ENCODE results near the gene TBC1D10A. TPM values are rescaled to one million over a fixed set of nuclear protein-coding genes. Genes with fewer than 3 reads are reported as not detected.

The TBC1D10A gene
- total RNA-seq, 1 donor from 2014 or later = 51.3 TPM

DNA sequence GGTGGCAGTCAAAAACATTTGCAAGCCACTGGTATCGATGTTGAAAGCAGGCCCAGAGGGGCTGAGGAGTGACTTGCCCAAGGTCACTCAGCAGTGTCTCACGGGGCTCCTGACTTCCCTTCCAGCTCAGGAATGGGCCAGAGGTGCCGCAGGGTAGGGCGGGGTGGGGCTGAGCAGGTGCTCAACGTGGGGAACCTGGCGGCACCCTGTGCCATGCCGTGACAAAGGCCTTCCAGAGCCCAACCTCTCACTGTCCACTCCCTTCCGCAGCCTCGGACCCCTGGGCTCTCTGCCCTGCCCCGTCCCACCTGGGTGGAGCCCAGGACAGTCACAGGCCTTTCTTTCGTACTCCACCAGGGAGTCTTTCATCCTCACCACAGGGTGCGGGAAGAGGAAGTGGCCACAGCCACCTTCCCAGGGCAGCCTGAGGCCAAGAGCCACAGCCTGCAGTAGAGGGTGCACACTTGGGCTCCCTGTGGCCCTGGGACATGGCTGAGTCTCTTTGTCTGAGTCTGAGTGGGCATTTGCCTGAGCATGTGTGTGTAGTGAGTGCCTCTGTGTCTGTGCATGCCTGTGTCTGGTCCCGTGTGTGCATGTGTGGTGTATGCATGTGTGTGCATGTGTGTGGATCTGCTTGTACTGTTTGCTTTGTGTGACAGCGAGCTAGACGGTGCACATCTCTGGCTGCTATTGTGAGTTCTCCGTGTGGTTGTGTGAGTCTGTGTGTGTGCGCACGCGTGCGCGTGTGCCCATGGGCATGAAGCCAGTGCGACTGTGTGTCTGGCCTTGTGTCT, 74.1 kb downstream of the TBC1D10A start:
- H3K4me3 ChIP-seq = peak overlapping the region in 1 of 2 donors; percentile 23
- TF ChIP-seq POLR2AphosphoS5 (IDR thresholded peaks at IDR 0.05; ENCODE audit: insufficient read depth in 1 of 2, low read depth in 1 of 2) (no peak), POLR2A (IDR thresholded peaks at IDR 0.05) (no peak)
- TF ChIP-seq, protein P1, sequence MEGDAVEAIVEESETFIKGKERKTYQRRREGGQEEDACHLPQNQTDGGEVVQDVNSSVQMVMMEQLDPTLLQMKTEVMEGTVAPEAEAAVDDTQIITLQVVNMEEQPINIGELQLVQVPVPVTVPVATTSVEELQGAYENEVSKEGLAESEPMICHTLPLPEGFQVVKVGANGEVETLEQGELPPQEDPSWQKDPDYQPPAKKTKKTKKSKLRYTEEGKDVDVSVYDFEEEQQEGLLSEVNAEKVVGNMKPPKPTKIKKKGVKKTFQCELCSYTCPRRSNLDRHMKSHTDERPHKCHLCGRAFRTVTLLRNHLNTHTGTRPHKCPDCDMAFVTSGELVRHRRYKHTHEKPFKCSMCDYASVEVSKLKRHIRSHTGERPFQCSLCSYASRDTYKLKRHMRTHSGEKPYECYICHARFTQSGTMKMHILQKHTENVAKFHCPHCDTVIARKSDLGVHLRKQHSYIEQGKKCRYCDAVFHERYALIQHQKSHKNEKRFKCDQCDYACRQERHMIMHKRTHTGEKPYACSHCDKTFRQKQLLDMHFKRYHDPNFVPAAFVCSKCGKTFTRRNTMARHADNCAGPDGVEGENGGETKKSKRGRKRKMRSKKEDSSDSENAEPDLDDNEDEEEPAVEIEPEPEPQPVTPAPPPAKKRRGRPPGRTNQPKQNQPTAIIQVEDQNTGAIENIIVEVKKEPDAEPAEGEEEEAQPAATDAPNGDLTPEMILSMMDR (IDR thresholded peaks at IDR 0.05) = no peak

DNA sequence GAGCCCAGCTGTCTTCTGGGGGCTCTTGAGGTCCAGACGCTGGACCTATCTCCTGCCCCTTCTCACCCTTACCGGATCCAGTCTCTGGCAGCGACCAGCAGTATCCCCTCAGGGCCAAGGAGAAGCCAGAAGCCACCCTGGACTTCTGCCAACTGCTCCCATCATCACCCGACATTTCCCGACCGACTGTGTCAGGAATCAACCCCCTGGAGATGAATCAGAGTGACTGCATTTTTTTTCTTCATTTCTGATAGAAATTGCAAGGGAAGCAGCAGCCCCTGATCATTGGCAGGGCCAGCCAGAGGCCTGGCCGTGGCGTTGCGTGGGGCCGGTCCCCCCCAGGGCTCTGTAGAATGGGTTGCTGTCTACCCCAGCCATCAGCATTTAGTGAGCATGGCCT, 75.0 kb downstream of the TBC1D10A start:
- peak overlapping the region; percentile 62 for H3K27ac ChIP-seq
- intact Hi-C loops (cut with DNase I) = no loop called here
- H3K4me1 ChIP-seq = peaks cover 58% of the 10 kb centered on the region

More for the DNA sequence above, 74.1 kb downstream of the TBC1D10A start:
- H3K27ac ChIP-seq = peak overlapping the region; percentile 62
- no peak for DNase-seq (ENCODE audit: extremely low spot score in 2 of 2)
- H3K9me3 ChIP-seq = no peaks in the 10 kb centered on the region
- H3K4me1 ChIP-seq = peaks cover 49% of the 10 kb centered on the region
- no peaks in the 10 kb centered on the region for H3K27me3 ChIP-seq
- H3K36me3 ChIP-seq = no peaks in the 10 kb centered on the region
- intact Hi-C loops (cut with DNase I) = no loop called here

DNA sequence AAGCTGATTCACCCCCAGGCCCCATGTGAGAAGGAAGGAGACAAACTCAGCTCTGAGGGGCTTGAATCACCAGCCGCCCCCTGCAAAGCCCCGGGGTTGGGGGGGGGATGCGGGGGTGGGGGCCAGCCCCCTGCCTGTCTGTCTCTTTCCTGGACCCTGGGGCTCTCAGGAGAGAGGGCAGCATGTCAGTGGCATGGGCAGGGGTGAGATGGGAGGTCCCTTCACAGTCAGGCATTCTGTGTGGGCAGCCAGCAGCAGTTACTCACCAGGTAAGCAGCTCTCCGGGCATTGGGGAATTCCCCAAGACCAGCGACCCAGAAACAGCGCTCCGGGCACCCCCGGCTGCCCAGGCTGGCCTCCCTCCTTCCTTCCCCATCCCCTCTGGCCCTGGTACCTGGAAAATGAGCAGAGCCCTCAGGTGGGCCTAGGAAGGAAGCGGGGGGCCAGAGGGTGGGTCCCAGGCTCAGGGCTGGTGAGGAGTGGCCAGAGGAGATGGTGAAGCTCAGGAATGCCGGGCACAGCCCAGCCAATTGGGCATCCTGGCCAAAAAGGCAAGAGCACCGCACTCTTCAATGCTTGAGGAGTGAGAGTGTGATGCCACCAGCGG, 76.0 kb downstream of the TBC1D10A start:
- DNase-seq (ENCODE audit: extremely low spot score in 2 of 2) = no peak
- H3K27me3 ChIP-seq = no peaks in the 10 kb centered on the region
- no peak overlapping the region for H3K27ac ChIP-seq
- H3K36me3 ChIP-seq = no peaks in the 10 kb centered on the region
- H3K4me3 ChIP-seq = no peak overlapping the region
- intact Hi-C loops (cut with DNase I) = no loop called here
- H3K9me3 ChIP-seq = no peaks in the 10 kb centered on the region
- TF ChIP-seq, protein P1 (IDR thresholded peaks at IDR 0.05) = no peak
- TF ChIP-seq POLR2AphosphoS5 (IDR thresholded peaks at IDR 0.05; ENCODE audit: insufficient read depth in 1 of 2, low read depth in 1 of 2) = no peak
- no peak for TF ChIP-seq POLR2A (IDR thresholded peaks at IDR 0.05)
- peaks cover 67% of the 10 kb centered on the region for H3K4me1 ChIP-seq

More for the DNA sequence above, 75.0 kb downstream of the TBC1D10A start:
- Histone ChIP-seq H3K4me3 (no peak overlapping the region), H3K36me3 (no peaks in the 10 kb centered on the region), H3K27me3 (no peaks in the 10 kb centered on the region), H3K9me3 (no peaks in the 10 kb centered on the region)
- DNase-seq (ENCODE audit: extremely low spot score in 2 of 2) = no peak
- TF ChIP-seq POLR2A (IDR thresholded peaks at IDR 0.05) (no peak), POLR2AphosphoS5 (IDR thresholded peaks at IDR 0.05; ENCODE audit: insufficient read depth in 1 of 2, low read depth in 1 of 2) (no peak)
- TF ChIP-seq, protein P1 (IDR thresholded peaks at IDR 0.05) = no peak

DNA sequence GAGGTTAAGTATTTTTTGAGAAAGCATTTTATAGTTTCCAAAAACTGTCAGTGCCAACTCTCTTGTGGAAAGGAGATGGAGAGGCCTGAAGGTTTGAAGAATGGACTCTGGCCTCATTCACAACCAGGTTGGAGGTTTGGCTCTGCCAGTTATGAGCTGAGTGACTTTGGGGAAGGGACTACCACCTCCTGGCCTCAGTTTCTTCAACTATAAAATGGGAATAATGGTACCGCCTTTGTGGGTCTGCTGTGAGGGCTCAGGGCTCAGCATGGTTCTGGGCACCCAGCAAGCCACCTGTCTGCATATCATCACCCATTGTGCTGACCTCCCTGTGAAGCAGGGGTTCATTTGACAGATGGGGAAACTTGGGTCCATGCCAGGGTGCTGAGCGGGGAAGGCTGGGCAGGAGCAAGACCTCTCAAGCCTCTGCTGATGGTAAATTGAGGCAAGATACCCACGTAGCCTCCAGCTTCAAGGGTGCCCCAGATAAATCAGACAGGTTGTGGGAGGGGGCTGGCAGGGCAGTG, 76.6 kb downstream of the TBC1D10A start:
- peaks cover 72% of the 10 kb centered on the region for H3K4me1 ChIP-seq
- intact Hi-C loops (cut with DNase I) = no loop called here

More for the DNA sequence above, 76.6 kb downstream of the TBC1D10A start:
- TF ChIP-seq, protein P1 (IDR thresholded peaks at IDR 0.05) = no peak
- TF ChIP-seq POLR2AphosphoS5 (IDR thresholded peaks at IDR 0.05; ENCODE audit: insufficient read depth in 1 of 2, low read depth in 1 of 2) (no peak), POLR2A (IDR thresholded peaks at IDR 0.05) (no peak)
- H3K9me3 ChIP-seq = no peaks in the 10 kb centered on the region
- no peak for DNase-seq (ENCODE audit: extremely low spot score in 2 of 2)
- no peaks in the 10 kb centered on the region for H3K27me3 ChIP-seq
- H3K36me3 ChIP-seq = no peaks in the 10 kb centered on the region
- no peak overlapping the region for H3K4me3 ChIP-seq
- peak overlapping the region; percentile 73 for H3K27ac ChIP-seq
